Neutrophil (primary cell): Measurements from ENCODE around the gene MAP2K5.

Experiments used
- H3K27ac ChIP-seq: fragments of 200-600 bp; sonication (generic); 2 replicates; pipeline ENCODE4 v1.5.1; 2016; ENCODE audit warnings: mild to moderate bottlenecking, moderate library complexity
- H3K27me3 ChIP-seq: fragments of 200-600 bp; sonication (generic); 2 replicates; pipeline ENCODE4 v1.6.0; 2016; ENCODE audit warnings: mild to moderate bottlenecking
- H3K36me3 ChIP-seq: fragments of 200-600 bp; sonication (generic); 2 replicates; pipeline ENCODE4 v1.5.1; 2017
- H3K4me1 ChIP-seq, 2 experiments: fragments of 200-600 bp in 1 of 2; sonication (generic) in 1 of 2; 1 replicate in 1 of 2; 2 replicates in 1 of 2; pipeline versions ENCODE4 v1.5.1 to v1.6.1; 2013 to 2016; ENCODE audit warnings: low read depth in 1 of 2, low read length in 1 of 2, mild to moderate bottlenecking in 1 of 2, moderate library complexity in 1 of 2; ENCODE audit not compliant: control insufficient read depth in 1 of 2, insufficient read depth in 1 of 2
- H3K4me3 ChIP-seq, 2 experiments: fragments of 200-600 bp in 1 of 2; sonication (generic) in 1 of 2; 1 replicate in 1 of 2; 2 replicates in 1 of 2; pipeline ENCODE4 v1.5.1; 2013 to 2016; ENCODE audit warnings: low read depth in 1 of 2, low read length in 1 of 2, mild to moderate bottlenecking in 1 of 2, moderate library complexity in 1 of 2
- H3K9me3 ChIP-seq: fragments of 200-600 bp; sonication (generic); 2 replicates; pipeline ENCODE4 v1.5.1; 2016
- CTCF ChIP-seq: fragments of 200-600 bp; sonication (generic); IDR thresholded peaks from 2 replicates; pipeline ENCODE4 v1.5.1; 2016; ENCODE audit warnings: antibody characterized with exemption

The MAP2K5 gene

DNA sequence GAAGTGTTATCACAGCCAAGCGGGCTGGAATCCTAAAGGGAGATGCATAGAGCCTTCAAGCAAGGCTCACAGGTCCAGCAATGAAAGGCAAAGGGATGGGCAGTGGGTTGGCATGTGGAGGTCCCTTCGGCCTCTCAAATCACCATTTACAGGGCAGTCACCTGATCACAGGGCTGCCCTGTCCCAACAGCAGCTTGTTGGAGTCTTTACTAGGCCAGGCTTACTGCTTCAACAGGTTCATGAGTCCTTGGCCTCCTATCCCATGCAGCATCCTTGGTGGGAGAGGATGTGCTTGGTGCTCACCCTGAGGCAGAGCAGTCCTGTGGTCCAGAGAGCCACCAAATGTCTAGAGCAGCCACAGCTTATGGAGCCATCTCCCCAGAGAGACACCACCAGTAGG lies 258.6 kb downstream of the MAP2K5 start:
- H3K9me3 ChIP-seq: no peaks in the 10 kb centered on the region
- no peak for TF ChIP-seq CTCF
- H3K27ac ChIP-seq: no peak overlapping the region
- no peaks in the 10 kb centered on the region for H3K27me3 ChIP-seq
- H3K4me3 ChIP-seq: no peak overlapping the region
- no peaks in the 10 kb centered on the region for H3K36me3 ChIP-seq
- H3K4me1 ChIP-seq: no peaks in the 10 kb centered on the region

DNA sequence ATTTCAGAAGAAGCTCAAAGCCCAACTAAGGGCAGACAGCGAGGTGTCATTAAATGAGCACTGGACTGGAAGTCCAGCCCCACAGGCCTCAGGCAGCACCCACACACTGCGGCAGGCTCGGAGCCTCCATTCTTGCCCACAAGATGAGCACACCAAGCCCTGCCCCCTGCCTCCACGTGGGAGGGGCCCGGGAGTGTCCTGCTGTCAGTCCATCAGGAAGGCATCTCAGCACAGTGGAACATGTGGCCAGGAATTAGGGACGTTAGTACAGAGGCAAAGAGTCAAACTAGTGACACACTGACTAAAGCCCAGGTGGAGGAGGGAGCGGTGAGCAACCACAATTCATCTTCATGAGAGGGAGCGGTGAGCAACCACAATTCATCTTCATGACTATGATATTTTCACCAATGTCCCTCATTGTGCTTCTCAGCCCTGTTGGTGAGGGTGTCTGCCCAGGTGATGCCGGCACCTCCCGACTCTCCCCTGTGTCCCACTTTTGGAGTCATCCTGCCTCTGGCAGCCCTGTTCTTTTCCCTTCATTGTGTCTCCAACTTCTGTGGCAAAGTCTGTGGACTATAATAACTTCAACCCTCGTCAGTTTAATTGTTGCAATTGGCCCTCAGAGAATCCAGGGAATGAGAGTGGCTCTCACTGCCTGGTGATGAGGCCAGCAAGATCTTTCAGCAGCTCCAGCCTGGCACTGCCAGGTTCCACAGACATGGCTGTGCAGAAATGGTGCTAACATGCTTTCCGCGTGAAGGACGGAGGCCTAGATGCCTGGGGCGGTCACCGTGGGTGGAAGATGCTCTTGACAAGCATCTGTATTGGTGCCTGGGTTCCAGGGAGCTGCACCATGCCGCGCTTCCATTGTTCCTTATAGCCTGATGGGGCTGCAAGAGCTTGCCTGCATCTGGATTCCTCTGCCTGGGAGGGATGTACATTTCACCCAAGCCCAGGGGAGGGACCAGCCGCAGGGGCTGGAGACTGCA lies 259.7 kb downstream of the MAP2K5 start:
- H3K27me3 ChIP-seq: no peaks in the 10 kb centered on the region
- H3K4me1 ChIP-seq: no peaks in the 10 kb centered on the region
- no peak overlapping the region for H3K27ac ChIP-seq
- no peak for TF ChIP-seq CTCF
- H3K36me3 ChIP-seq: no peaks in the 10 kb centered on the region
- no peak overlapping the region for H3K4me3 ChIP-seq
- H3K9me3 ChIP-seq: no peaks in the 10 kb centered on the region

- Histone ChIP-seq H3K27me3 (no peaks in the 10 kb centered on the region), H3K36me3 (no peaks in the 10 kb centered on the region), H3K9me3 (no peaks in the 10 kb centered on the region)
Measured at GRCh38 chr15:67803299-67803698, 260.8 kb downstream of the MAP2K5 start.

GRCh38 chr15:67803996-67804843 lies 261.7 kb downstream of the MAP2K5 start:
- Histone ChIP-seq H3K27me3 (no peaks in the 10 kb centered on the region), H3K36me3 (no peaks in the 10 kb centered on the region), H3K27ac (no peak overlapping the region), H3K4me1 (no peaks in the 10 kb centered on the region), H3K9me3 (no peaks in the 10 kb centered on the region), H3K4me3 (no peak overlapping the region)
- no peak for TF ChIP-seq CTCF

More at GRCh38 chr15:67803299-67803698, 260.8 kb downstream of the MAP2K5 start:
- no peak for TF ChIP-seq CTCF
- Histone ChIP-seq H3K4me3 (no peak overlapping the region), H3K27ac (no peak overlapping the region), H3K4me1 (no peaks in the 10 kb centered on the region)

DNA sequence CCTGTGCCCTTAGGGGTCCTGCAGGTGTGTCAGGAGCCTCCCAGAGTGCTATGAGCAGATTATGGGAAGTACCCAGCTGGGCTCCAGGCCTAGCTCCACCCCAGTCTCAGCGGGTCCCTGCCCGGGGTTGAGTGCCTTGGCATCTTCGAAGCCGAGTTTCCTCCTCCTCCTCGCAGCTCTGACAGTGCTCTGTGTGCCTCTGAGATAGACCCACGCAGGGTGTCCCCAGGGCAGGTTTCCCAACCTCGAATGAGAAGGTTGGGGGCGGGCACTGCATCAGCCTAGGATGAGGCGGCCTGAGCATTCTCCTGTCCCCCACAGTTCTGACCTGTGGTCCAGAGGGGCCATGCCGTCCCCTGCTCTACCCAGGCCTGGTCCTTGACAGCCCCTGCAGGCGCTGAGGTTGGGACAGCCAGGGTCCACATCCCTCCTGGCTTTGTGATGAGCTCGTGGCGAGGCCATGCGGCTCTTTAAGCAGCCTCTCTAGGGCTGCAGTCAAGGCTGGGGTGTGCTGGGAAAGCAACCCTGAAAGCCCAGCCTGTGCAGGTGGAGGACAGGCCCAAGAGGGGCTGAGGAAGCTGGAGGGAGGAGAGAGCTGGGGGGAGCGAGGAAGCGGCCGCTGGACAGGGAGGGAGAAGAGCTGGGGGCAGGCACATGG lies 262.6 kb downstream of the MAP2K5 start:
- Histone ChIP-seq H3K4me3 (no peak overlapping the region), H3K27me3 (no peaks in the 10 kb centered on the region), H3K4me1 (no peaks in the 10 kb centered on the region), H3K27ac (no peak overlapping the region), H3K9me3 (no peaks in the 10 kb centered on the region), H3K36me3 (no peaks in the 10 kb centered on the region)
- TF ChIP-seq CTCF: no peak
